ENCODE measurements around the gene HP. TPM values are rescaled to one million over a fixed set of nuclear protein-coding genes. Genes with fewer than 3 reads are reported as not detected.

The HP gene
- total RNA-seq, 1 donor from 2014 or later = not detected

DNA sequence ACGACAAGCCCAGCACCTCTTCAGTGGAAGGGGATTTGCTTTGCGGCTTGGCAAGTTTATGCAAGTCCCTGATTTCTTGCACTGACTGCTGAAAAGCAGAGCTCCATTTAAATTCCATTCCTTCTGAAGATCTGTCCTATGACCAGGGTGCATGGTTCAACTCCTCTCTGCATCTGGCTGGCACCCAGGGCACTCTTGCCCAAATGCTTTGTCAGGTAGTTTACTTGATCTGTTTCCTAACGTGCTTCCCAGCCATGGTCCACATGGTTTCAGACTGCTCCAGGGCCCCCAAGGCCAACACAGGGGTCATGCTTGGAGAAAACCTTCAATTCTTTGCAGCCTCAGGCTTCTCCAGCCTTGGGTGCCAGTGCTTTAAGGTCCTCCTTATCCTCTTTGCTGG is 11.2 kb upstream of the HP start:
- H3K4me3 ChIP-seq (ENCODE audit: low read depth, low read length) = no peak overlapping the region
- DNase-seq (ENCODE audit: low read depth) = no peak
- no peak for TF ChIP-seq CTCF (conservative IDR thresholded peaks at IDR 0.05; ENCODE audit: low read depth, low read length)

- H3K4me3 ChIP-seq (ENCODE audit: low read depth, low read length) = no peak overlapping the region
- no peak for DNase-seq (ENCODE audit: low read depth)
- no peak for TF ChIP-seq CTCF (conservative IDR thresholded peaks at IDR 0.05; ENCODE audit: low read depth, low read length)
Observed at GRCh38 chr16:72043539-72043938, 10.8 kb upstream of the HP start.

DNA sequence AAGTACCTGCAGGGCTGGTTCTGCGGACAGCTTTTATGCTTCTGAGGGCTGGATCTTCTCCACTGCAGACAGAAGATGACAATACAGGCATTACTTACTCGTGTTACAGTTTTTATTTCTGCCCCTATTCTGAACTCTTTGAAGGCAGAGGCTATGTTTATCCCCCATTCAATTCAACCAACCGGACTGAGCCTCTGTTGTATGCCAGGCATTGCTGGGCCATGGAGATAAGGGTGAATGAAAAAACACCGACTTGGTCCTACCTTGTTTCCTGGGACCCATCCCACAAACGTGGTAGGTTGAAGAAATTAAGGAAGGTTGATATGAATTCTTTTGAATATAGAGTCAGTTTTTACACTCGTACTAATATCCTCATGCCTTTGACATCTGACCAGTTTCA is 10.0 kb upstream of the HP start:
- TF ChIP-seq CTCF (conservative IDR thresholded peaks at IDR 0.05; ENCODE audit: low read depth, low read length) = no peak
- no peak for DNase-seq (ENCODE audit: low read depth)
- no peak overlapping the region for H3K4me3 ChIP-seq (ENCODE audit: low read depth, low read length)

- H3K4me3 ChIP-seq (ENCODE audit: low read depth, low read length) = no peak overlapping the region
- no peak for TF ChIP-seq CTCF (conservative IDR thresholded peaks at IDR 0.05; ENCODE audit: low read depth, low read length)
- no peak for DNase-seq (ENCODE audit: low read depth)
Observed at GRCh38 chr16:72044825-72045359, 9.4 kb upstream of the HP start.

GRCh38 chr16:72049110-72049509 is 5.2 kb upstream of the HP start:
- DNase-seq (ENCODE audit: low read depth) = no peak
- no peak for TF ChIP-seq CTCF (conservative IDR thresholded peaks at IDR 0.05; ENCODE audit: low read depth, low read length)
- no peak overlapping the region for H3K4me3 ChIP-seq (ENCODE audit: low read depth, low read length)

DNA sequence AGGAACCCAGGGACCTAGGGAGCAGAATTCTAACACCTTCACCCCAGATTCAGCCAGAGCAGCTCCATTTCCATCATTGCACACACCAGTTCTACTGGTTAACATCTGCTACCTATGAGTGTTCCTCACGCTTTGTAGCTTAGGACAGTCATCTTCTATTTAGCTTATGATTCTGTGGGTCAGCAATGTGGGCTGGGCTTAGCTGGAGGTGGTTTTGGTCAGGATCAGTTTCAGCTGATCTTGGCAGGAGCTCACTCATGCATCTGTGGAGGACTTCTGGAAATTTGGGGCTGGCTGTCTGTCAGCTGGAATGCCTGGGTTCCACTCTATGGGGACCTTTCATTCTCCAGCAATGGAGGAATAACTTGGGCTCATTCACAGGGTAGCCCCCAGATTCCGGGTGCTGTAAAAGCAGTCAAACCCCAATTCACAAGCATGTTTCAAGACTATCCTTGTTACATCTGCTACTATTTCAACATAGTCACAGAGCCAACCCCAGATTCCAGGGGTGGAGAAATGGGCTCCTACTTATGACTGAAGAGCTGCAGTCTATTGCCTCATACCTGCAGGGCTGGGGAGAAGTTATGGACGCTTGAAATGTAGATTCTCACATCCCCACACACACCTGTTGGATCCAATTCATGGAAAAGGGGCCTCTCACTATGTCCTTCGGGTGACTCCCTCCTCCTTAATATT is 3.4 kb upstream of the HP start:
- no peak for TF ChIP-seq CTCF (conservative IDR thresholded peaks at IDR 0.05; ENCODE audit: low read depth, low read length)
- no peak for DNase-seq (ENCODE audit: low read depth)
- H3K4me3 ChIP-seq (ENCODE audit: low read depth, low read length) = no peak overlapping the region

- H3K4me3 ChIP-seq (ENCODE audit: low read depth, low read length) = no peak overlapping the region
- DNase-seq (ENCODE audit: low read depth) = no peak
- no peak for TF ChIP-seq CTCF (conservative IDR thresholded peaks at IDR 0.05; ENCODE audit: low read depth, low read length)
Observed at GRCh38 chr16:72051818-72052217, 2.5 kb upstream of the HP start.
